ENCODE data around the gene RANBP9.

The RANBP9 gene

GRCh38 chr6:13700232-13700631 lies 11.4 kb downstream of the RANBP9 start:
- TF ChIP-seq POLR2AphosphoS5 (IDR thresholded peaks at IDR 0.05; ENCODE audit: low read depth, low read length) (no peak), FOXP2 (optimal IDR thresholded peaks at IDR 0.05; ENCODE audit: borderline replicate concordance, extremely low read depth, extremely low read length, insufficient read depth) (no peak), SIN3A (IDR thresholded peaks at IDR 0.05; ENCODE audit: borderline replicate concordance, insufficient read depth, low read length) (no peak), TAF1 (IDR thresholded peaks at IDR 0.05; ENCODE audit: borderline replicate concordance, insufficient read depth, low read length) (no peak), REST (IDR thresholded peaks at IDR 0.05; ENCODE audit: insufficient read depth in 1 of 2, low read depth in 2 of 2, low read length in 2 of 2) (no peak)

- TF ChIP-seq POLR2AphosphoS5 (IDR thresholded peaks at IDR 0.05; ENCODE audit: low read depth, low read length) (no peak), FOXP2 (optimal IDR thresholded peaks at IDR 0.05; ENCODE audit: borderline replicate concordance, extremely low read depth, extremely low read length, insufficient read depth) (no peak), REST (IDR thresholded peaks at IDR 0.05; ENCODE audit: insufficient read depth in 1 of 2, low read depth in 2 of 2, low read length in 2 of 2) (no peak), SIN3A (IDR thresholded peaks at IDR 0.05; ENCODE audit: borderline replicate concordance, insufficient read depth, low read length) (no peak), TAF1 (IDR thresholded peaks at IDR 0.05; ENCODE audit: borderline replicate concordance, insufficient read depth, low read length) (no peak)
These were observed 12.9 kb downstream of the RANBP9 start for GRCh38 chr6:13698715-13699114.

- TF ChIP-seq TAF1 (IDR thresholded peaks at IDR 0.05; ENCODE audit: borderline replicate concordance, insufficient read depth, low read length) (no peak), FOXP2 (optimal IDR thresholded peaks at IDR 0.05; ENCODE audit: borderline replicate concordance, extremely low read depth, extremely low read length, insufficient read depth) (no peak), POLR2AphosphoS5 (IDR thresholded peaks at IDR 0.05; ENCODE audit: low read depth, low read length) (no peak), SIN3A (IDR thresholded peaks at IDR 0.05; ENCODE audit: borderline replicate concordance, insufficient read depth, low read length) (no peak), REST (IDR thresholded peaks at IDR 0.05; ENCODE audit: insufficient read depth in 1 of 2, low read depth in 2 of 2, low read length in 2 of 2) (no peak)
These were observed 13.8 kb downstream of the RANBP9 start for GRCh38 chr6:13697857-13698256.

GRCh38 chr6:13696226-13696625 lies 15.4 kb downstream of the RANBP9 start:
- TF ChIP-seq SIN3A (IDR thresholded peaks at IDR 0.05; ENCODE audit: borderline replicate concordance, insufficient read depth, low read length) (no peak), FOXP2 (optimal IDR thresholded peaks at IDR 0.05; ENCODE audit: borderline replicate concordance, extremely low read depth, extremely low read length, insufficient read depth) (no peak), POLR2AphosphoS5 (IDR thresholded peaks at IDR 0.05; ENCODE audit: low read depth, low read length) (no peak), REST (IDR thresholded peaks at IDR 0.05; ENCODE audit: insufficient read depth in 1 of 2, low read depth in 2 of 2, low read length in 2 of 2) (no peak), TAF1 (IDR thresholded peaks at IDR 0.05; ENCODE audit: borderline replicate concordance, insufficient read depth, low read length) (no peak)

- TF ChIP-seq REST (IDR thresholded peaks at IDR 0.05; ENCODE audit: insufficient read depth in 1 of 2, low read depth in 2 of 2, low read length in 2 of 2) (no peak), POLR2AphosphoS5 (IDR thresholded peaks at IDR 0.05; ENCODE audit: low read depth, low read length) (no peak), FOXP2 (optimal IDR thresholded peaks at IDR 0.05; ENCODE audit: borderline replicate concordance, extremely low read depth, extremely low read length, insufficient read depth) (no peak), SIN3A (IDR thresholded peaks at IDR 0.05; ENCODE audit: borderline replicate concordance, insufficient read depth, low read length) (no peak), TAF1 (IDR thresholded peaks at IDR 0.05; ENCODE audit: borderline replicate concordance, insufficient read depth, low read length) (no peak)
These were observed 16.4 kb downstream of the RANBP9 start for GRCh38 chr6:13695252-13695651.

All from PFSK-1 (cell line).